H1 (cell line): ENCODE data around the gene ATP2A3. TPM values are rescaled to one million over a fixed set of nuclear protein-coding genes. Genes with fewer than 3 reads are reported as not detected.

Source experiments
- NRF1 ChIP-seq: IDR thresholded peaks from 2 replicates; pipeline ENCODE4 v1.6.1; 2011; ENCODE audit warnings: mild to moderate bottlenecking, low read depth, low read length, improper control_type of control experiment
- YY1 ChIP-seq: IDR thresholded peaks from 2 replicates; pipeline ENCODE4 v1.6.1; 2011; ENCODE audit warnings: low read depth, mild to moderate bottlenecking, low read length
- polyA plus RNA-seq, 7 experiments: library from polyadenylated mRNA; depleted of rRNA in 3 of 7; stranded (reverse) in 5 of 7; unstranded in 2 of 7; fragments of >200 nt in 5 of 7; fragments of 200-250 nt in 2 of 7; gene quantifications; 1 replicate in 5 of 7; 2 replicates in 1 of 7; 4 replicates in 1 of 7; pipeline versions ENCODE4 v1.2.1 to v1.2.3, GENCODE V29; 2011 to 2013; ENCODE audit warnings: missing spikeins in 2 of 7, mixed read lengths in 2 of 7
- total RNA-seq: library from RNA; stranded (reverse); fragmentation: NEBNext Ultra II Directional; extraction: Animal tissue kit (Norgen Biotek cat#: 25700); gene quantifications from 2 replicates; pipeline ENCODE4 v1.2.1, GENCODE V29; 2021

Gene ATP2A3
- total and polyA plus RNA-seq, 2 of the 8 experiments (the other 6 are each of a cell fraction or from before 2014, with no cell fraction given) = 18.4 to 32.5 TPM

DNA sequence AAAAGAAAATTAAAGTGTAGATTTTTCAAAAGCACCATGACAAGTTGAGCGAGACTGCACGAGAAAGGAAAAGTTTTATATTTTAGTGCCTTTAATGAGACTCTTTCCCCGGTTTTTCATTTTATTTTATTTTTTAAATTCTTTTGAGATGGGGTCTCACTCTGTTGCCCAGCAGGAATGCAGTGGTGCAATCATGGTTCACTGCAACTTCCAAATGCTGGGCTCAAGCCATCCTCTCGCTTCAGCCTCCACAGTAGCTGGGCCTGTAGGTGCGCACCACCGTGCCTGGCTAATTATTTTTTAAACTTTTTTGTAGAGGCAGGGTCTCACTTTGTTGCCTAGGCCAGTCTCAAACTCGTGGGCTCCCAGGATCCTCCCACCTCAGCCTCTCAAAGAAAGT lies 5.7 kb upstream of the ATP2A3 start (continued):
- no peak for TF ChIP-seq NRF1
- no peak for TF ChIP-seq YY1
